SK-N-MC (cell line): Measurements from ENCODE around the gene SOCS1.

Source experiments
- EZH2 ChIP-seq: fragments of 200-600 bp; sonication (generic); IDR thresholded peaks from one replicate; pipeline ENCODE4 v1.6.1; 2017; ENCODE audit warnings: antibody characterized with exemption
- FOXP2 ChIP-seq: optimal IDR thresholded peaks from 2 replicates; pipeline ENCODE3; 2011; ENCODE audit warnings: mild to moderate bottlenecking, moderate library complexity; ENCODE audit not compliant: insufficient read depth; ENCODE audit errors: extremely low read length, control extremely low read depth

- TF ChIP-seq EZH2 = no peak
- TF ChIP-seq FOXP2 = no peak
These were observed 23.0 kb upstream of the SOCS1 start for GRCh38 chr16:11278681-11279628.
